Measurements from ENCODE around the gene SLC4A7.
"Not testable (repeated sequence)": the region's sequence is repeated elsewhere in the genome, so short reads cannot be mapped to it uniquely, and the experiment has no call there.

The SLC4A7 gene

GRCh38 chr3:27356976-27357375 is 127.2 kb downstream of the SLC4A7 start:
- DNase-seq: no peak

- no peak for DNase-seq
These were observed 129.5 kb downstream of the SLC4A7 start for GRCh38 chr3:27354588-27355203.

GRCh38 chr3:27354161-27354560 is 130.0 kb downstream of the SLC4A7 start:
- DNase-seq: no peak

GRCh38 chr3:27353221-27353620 is 131.0 kb downstream of the SLC4A7 start:
- no peak for DNase-seq

- DNase-seq: no peak
These were observed 132.1 kb downstream of the SLC4A7 start for GRCh38 chr3:27352047-27352446.

- DNase-seq: no peak
These were observed 134.4 kb downstream of the SLC4A7 start for GRCh38 chr3:27349832-27350231.

GRCh38 chr3:27345959-27346865 is 138.0 kb downstream of the SLC4A7 start:
- DNase-seq: no peak

DNA sequence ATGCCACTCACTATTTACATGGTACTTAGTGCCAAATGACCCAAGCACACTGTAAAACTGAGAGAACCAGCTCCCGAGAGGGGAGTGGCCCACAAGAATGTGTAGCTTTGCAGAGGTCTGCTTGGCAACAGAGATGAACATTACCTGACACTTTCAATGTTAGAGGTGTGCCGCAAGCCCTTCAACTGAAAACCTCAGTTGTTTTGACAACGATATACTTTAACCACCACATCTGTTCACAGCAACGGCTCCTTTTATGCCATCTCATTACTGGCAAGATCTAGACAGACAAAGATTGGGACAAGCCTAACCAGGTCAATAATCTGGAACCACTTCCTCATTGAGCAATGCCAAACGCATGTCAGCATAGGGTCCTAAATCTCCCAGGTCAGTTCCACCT is 138.7 kb downstream of the SLC4A7 start:
- DNase-seq: no peak

- no peak for DNase-seq
These were observed 139.1 kb downstream of the SLC4A7 start for GRCh38 chr3:27345045-27345444.

DNA sequence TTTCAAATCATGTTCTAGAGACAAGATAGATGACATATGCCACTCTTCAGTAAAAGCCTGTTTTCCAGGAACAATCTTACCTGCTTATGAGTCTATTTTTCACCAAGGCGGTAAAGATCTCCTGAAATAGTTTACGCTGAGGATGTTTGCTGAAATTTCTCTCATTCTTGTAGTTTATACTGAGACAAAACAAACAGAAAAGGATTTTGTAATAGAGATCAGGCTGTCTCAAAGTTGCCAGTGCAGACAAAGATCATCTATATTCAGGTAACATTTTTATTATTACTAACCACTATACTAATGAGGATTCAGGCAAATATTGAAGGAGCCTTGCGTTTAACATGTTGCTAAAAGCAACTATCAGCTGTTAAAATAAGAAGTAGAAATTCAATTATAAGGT is 140.0 kb downstream of the SLC4A7 start:
- no peak for DNase-seq

- DNase-seq: no peak
These were observed 141.9 kb downstream of the SLC4A7 start for GRCh38 chr3:27342267-27342666.

DNA sequence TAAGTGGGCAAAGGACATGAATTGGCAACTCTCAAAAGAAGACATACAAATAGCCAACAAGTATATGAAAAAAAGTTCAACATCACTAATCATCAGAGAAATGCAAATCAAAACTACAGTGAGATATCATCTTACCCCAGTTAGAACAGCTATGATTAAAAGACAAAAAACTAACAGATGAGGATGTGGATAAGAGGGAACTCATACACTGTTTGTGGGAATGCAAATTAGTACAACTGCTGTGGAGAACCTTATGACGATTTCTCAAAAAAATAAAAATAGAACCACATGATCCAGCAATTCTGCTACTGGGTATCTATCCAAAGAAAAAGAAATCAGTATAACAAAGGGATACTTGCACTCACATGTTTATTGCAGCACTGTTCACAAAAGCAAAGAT is 143.7 kb downstream of the SLC4A7 start:
- no peak for DNase-seq

GRCh38 chr3:27335571-27335970 is 148.6 kb downstream of the SLC4A7 start:
- no peak for DNase-seq

DNA sequence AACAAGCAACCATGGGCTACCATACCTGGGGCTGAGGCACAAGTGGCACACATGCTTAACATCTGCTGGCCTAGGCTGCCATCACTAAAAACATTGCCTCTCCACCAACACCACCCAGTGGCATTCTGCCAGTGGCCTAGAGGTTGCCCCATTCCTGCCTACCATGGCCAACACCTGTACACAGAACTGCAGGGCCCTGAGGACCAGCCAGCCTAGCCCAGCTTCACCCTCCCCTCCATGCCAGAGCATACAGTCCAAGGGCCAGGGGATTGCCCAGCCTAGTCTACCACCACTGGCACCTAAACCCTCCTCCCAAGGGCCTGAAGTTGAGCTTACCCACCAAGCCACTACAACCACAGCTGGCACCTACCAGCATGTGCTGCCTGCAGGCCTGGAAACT is 150.3 kb downstream of the SLC4A7 start:
- no peak for DNase-seq

DNA sequence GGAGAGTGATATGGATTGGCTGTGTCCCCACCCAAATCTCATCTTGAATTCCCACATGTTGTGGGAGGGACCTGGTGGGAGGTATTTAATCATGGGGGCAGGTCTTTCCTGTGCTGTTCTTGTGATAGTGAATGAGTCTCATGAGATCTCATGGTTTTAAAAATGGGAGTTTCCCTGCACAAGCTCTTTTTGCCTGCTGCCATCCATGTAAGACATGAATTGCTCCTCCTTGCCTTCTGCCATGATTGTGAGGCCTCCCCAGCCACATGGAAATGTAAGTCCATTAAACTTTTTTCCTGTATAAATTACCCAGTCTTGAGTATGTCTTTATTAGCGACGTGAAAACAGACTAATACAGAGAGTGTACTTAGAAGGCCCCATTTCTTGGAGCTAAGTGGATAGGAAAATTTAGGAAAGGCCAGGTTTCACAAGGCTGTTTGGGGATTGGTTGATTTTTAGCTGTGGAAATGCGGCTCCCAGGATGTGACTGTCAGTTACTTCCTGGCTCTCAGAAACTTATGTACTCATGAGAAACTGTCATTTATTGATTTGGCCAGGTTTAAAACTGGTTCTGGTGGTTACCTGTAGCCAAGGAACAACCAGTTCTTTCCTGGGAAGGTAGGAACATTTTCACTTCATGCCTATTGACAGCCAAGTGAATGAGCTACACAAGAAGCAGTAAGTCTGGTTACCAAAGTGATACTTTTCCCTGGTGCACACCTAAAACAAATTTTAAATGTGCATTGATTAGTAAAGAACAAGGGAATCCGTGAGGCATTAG is 155.0 kb downstream of the SLC4A7 start:
- not testable (repeated sequence) for DNase-seq

GRCh38 chr3:27326629-27327545 is 157.3 kb downstream of the SLC4A7 start:
- DNase-seq: no peak

- no peak for DNase-seq
These were observed 158.0 kb downstream of the SLC4A7 start for GRCh38 chr3:27326202-27326601.

DNA sequence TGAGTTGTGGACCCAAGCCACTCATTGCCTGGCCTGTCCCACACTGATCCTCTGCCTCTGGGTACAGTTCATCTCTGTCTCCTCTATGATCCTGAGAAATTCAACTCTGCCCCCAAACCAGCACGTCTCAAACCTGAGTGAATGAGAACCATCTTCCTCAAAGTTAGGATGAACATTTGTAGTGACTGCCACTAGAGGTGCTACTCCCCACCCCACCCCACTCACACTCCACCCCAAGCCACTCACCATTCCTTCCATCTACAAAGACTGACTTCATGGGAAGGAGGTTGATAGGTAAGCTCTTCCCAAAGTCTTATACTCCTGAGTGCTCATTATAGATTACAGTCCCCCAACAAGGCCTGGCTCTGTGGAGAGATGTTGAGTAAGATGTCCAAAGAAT is 158.8 kb downstream of the SLC4A7 start:
- DNase-seq: no peak

DNA sequence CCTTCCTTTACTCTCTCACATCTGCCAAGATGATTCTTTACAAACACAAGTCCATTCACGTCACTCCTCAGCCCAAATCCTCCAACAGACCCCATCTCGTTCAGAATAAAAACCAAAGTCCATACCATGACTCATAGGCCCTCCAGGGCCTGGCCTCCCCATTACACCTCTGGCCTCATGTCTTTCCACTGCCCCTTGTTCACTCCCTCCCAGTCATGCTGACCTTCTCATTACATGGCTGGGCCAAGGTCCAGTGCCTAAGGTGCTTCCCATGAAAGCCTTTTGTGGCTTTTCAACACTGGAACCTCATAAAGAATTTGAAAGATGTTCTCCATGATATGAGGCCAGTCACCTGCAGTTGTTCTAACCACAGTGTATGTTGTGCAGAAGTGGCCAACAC is 159.5 kb downstream of the SLC4A7 start:
- DNase-seq: no peak

- no peak for DNase-seq
These were observed 161.1 kb downstream of the SLC4A7 start for GRCh38 chr3:27323087-27323570.
